Measurements from ENCODE around the gene CALCB. TPM values are rescaled to one million over a fixed set of nuclear protein-coding genes. Genes with fewer than 3 reads are reported as not detected.
"Not testable (repeated sequence)": the region's sequence is repeated elsewhere in the genome, so short reads cannot be mapped to it uniquely, and the experiment has no call there.

CALCB gene
- total RNA-seq, 1 donor from 2014 or later: 0.53 TPM

GRCh38 chr11:15035283-15035682 lies 38.1 kb upstream of the CALCB start:
- DNase-seq (ENCODE audit: low read depth) (no peak), FAIRE-seq (no peak)
- no peak for TF ChIP-seq CTCF (IDR thresholded peaks at IDR 0.05; ENCODE audit: insufficient read depth, low read length, severe bottlenecking)
- Histone ChIP-seq H3K36me3 (ENCODE audit: control insufficient read depth, insufficient read depth, low read length) (no peaks in the 10 kb centered on the region), H3K27me3 (ENCODE audit: control insufficient read depth, insufficient read depth, low read length) (no peaks in the 10 kb centered on the region), H3K4me3 (ENCODE audit: low read depth, low read length) (no peak overlapping the region)

GRCh38 chr11:15038963-15039362 lies 34.4 kb upstream of the CALCB start:
- H3K4me3 ChIP-seq (ENCODE audit: low read depth, low read length): no peak overlapping the region
- H3K36me3 ChIP-seq (ENCODE audit: control insufficient read depth, insufficient read depth, low read length): no peaks in the 10 kb centered on the region
- peak; percentile 58 for DNase-seq (ENCODE audit: low read depth)
- FAIRE-seq: no peak
- H3K27me3 ChIP-seq (ENCODE audit: control insufficient read depth, insufficient read depth, low read length): no peaks in the 10 kb centered on the region
- peak; percentile 49 for TF ChIP-seq CTCF (IDR thresholded peaks at IDR 0.05; ENCODE audit: insufficient read depth, low read length, severe bottlenecking)

- DNase-seq (ENCODE audit: low read depth) (no peak), FAIRE-seq (no peak)
- Histone ChIP-seq H3K27me3 (ENCODE audit: control insufficient read depth, insufficient read depth, low read length) (no peaks in the 10 kb centered on the region), H3K4me3 (ENCODE audit: low read depth, low read length) (no peak overlapping the region), H3K36me3 (ENCODE audit: control insufficient read depth, insufficient read depth, low read length) (no peaks in the 10 kb centered on the region)
- TF ChIP-seq CTCF (IDR thresholded peaks at IDR 0.05; ENCODE audit: insufficient read depth, low read length, severe bottlenecking): no peak
These were observed 28.2 kb upstream of the CALCB start for GRCh38 chr11:15045209-15045608.

DNA sequence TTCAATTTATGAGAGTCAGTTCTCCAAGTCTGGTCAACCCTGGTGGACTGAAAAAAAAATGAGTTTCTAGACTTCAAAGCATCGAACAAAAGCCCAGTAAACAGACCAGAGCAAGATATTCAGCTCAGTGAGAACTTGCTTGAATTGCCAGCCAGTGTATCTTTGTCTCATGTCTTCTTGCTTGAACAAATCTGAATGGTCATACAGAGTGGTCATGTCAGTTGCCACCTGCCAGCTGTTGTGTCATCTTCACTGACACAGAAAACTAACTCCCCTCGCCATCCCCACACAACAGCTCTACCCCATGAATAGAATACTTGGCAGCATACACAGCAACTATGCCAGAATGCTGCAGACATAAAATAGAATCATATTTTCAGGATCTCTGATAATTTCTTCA lies 27.5 kb upstream of the CALCB start:
- Histone ChIP-seq H3K27me3 (ENCODE audit: control insufficient read depth, insufficient read depth, low read length) (no peaks in the 10 kb centered on the region), H3K36me3 (ENCODE audit: control insufficient read depth, insufficient read depth, low read length) (no peaks in the 10 kb centered on the region), H3K4me3 (ENCODE audit: low read depth, low read length) (no peak overlapping the region)
- FAIRE-seq: no peak
- no peak for TF ChIP-seq CTCF (IDR thresholded peaks at IDR 0.05; ENCODE audit: insufficient read depth, low read length, severe bottlenecking)
- DNase-seq (ENCODE audit: low read depth): no peak

DNA sequence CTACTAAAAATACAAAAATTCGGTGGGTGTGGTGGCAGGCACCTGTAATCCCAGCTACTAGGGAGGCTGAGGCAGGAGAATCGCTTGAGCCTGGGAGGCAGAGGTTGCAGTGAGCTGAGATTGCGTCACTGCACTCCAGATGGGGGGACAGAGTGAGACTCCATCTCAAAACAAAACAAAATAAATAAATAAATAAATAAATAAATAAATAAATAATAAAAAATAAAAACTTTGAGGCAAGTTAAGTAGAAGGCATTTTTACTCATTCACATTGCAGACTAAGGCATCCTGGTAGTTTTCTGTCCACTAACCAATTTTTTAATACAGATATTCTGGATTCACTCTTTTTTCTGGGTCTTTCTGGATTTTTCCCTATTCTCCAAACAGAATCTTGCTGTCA lies 26.7 kb upstream of the CALCB start:
- not testable (repeated sequence) for H3K27me3 ChIP-seq (ENCODE audit: control insufficient read depth, insufficient read depth, low read length); H3K4me3 ChIP-seq (ENCODE audit: low read depth, low read length); FAIRE-seq; DNase-seq (ENCODE audit: low read depth); H3K36me3 ChIP-seq (ENCODE audit: control insufficient read depth, insufficient read depth, low read length)

GRCh38 chr11:15048616-15049015 lies 24.8 kb upstream of the CALCB start:
- TF ChIP-seq CTCF (IDR thresholded peaks at IDR 0.05; ENCODE audit: insufficient read depth, low read length, severe bottlenecking): no peak
- H3K36me3 ChIP-seq (ENCODE audit: control insufficient read depth, insufficient read depth, low read length): no peaks in the 10 kb centered on the region

More at GRCh38 chr11:15048616-15049015, 24.8 kb upstream of the CALCB start:
- DNase-seq (ENCODE audit: low read depth) (no peak), FAIRE-seq (no peak)
- H3K27me3 ChIP-seq (ENCODE audit: control insufficient read depth, insufficient read depth, low read length): no peaks in the 10 kb centered on the region
- no peak overlapping the region for H3K4me3 ChIP-seq (ENCODE audit: low read depth, low read length)
